ENCODE data around the gene WFIKKN1. TPM values are rescaled to one million over a fixed set of nuclear protein-coding genes. Genes with fewer than 3 reads are reported as not detected.

WFIKKN1 gene
- polyA plus RNA-seq, 3 donors: 0.76 TPM; not detected in 2

DNA sequence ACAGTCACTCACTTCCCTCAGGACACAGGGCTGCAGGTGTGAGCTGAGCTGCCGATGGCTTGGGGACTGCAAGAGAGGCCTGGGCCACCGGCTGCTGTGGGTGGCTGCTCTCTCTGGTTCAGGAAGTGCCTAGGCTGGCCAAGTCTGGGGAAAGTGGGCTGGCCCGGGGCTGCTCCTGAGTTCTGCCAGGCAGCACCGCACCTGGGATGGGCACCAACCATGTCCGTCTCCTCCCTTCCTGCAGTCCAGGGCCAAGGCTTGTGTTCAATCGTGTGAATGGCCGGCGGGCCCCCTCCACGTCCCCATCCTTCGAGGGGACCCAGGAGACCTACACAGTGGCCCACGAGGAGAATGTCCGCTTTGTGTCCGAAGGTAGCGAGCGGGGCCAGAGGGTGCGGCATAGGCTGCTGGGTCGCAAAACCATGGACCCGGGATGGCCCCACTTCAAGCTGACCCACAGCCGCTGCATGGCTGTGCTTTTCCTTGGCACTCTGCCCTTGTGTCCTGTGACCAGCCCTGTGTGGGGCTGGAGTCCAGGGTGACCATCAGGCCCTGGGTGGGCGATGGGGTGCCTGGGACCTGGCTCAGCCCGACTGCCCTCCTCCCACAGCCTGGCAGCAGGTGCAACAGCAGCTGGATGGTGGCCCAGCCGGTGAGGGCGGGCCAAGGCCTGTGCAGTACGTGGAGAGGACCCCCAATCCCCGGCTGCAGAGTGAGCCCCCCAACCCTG is 16.6 kb downstream of the WFIKKN1 start:
- H3K36me3 ChIP-seq (replicated peaks in 1 of 2; ENCODE audit: control insufficient read depth in 1 of 2, insufficient read depth in 2 of 2, low read length in 2 of 2): no peaks in the 10 kb centered on the region
- no peaks in the 10 kb centered on the region for H3K9me3 ChIP-seq (replicated peaks in 1 of 2; ENCODE audit: control insufficient read depth in 1 of 2, insufficient read depth in 1 of 2, low read length in 2 of 2)
- H3K27me3 ChIP-seq (ENCODE audit: control insufficient read depth in 2 of 2, insufficient read depth in 2 of 2, low read length in 2 of 2): no peaks in the 10 kb centered on the region
- peaks cover 24% of the 10 kb centered on the region for H3K79me2 ChIP-seq (ENCODE audit: insufficient read depth, low read length)
- 93% methylated on average over 20 of the region's 25 CpGs for WGBS (ENCODE audit: insufficient coverage)
- peaks cover 5 to 15% of the 10 kb centered on the region in 2 donors for H3K36me3 Mint-ChIP-seq
- peaks cover 33 to 55% of the 10 kb centered on the region in 2 donors for H3K4me1 ChIP-seq (ENCODE audit: control insufficient read depth in 1 of 2, insufficient read depth in 2 of 2, low read length in 2 of 2)
- DNase-seq: no peak
- peaks cover 49% of the 10 kb centered on the region for H4K20me1 ChIP-seq (ENCODE audit: insufficient read depth, low read length)
- H3K9me3 Mint-ChIP-seq: peaks cover 0 to 2% (median 0%) of the 10 kb centered on the region in 7 donors
- H3K27ac Mint-ChIP-seq: no peak overlapping the region
- TF ChIP-seq, protein P1, sequence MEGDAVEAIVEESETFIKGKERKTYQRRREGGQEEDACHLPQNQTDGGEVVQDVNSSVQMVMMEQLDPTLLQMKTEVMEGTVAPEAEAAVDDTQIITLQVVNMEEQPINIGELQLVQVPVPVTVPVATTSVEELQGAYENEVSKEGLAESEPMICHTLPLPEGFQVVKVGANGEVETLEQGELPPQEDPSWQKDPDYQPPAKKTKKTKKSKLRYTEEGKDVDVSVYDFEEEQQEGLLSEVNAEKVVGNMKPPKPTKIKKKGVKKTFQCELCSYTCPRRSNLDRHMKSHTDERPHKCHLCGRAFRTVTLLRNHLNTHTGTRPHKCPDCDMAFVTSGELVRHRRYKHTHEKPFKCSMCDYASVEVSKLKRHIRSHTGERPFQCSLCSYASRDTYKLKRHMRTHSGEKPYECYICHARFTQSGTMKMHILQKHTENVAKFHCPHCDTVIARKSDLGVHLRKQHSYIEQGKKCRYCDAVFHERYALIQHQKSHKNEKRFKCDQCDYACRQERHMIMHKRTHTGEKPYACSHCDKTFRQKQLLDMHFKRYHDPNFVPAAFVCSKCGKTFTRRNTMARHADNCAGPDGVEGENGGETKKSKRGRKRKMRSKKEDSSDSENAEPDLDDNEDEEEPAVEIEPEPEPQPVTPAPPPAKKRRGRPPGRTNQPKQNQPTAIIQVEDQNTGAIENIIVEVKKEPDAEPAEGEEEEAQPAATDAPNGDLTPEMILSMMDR (IDR thresholded peaks at IDR 0.05): no peak
- no peak overlapping the region for H3K4me3 Mint-ChIP-seq
- peaks cover 0 to 3% (median 0%) of the 10 kb centered on the region in 3 donors for H3K27me3 Mint-ChIP-seq (ENCODE audit: low read depth in 3 of 3)
- peak overlapping the region; percentile 85 for H3K4me2 ChIP-seq (replicated peaks; ENCODE audit: extremely low read depth, low read length, poor library complexity, severe bottlenecking)
- peaks cover 47% of the 10 kb centered on the region for H3K4me1 Mint-ChIP-seq
- no peak overlapping the region for H3K4me3 ChIP-seq (replicated peaks in 1 of 3; ENCODE audit: low read depth in 2 of 3, low read length in 3 of 3)
- H3K9ac ChIP-seq (ENCODE audit: insufficient read depth, low read length, poor library complexity, severe bottlenecking): no peak overlapping the region
- no peak overlapping the region for H3K27ac ChIP-seq (ENCODE audit: low read depth in 1 of 2, low read length in 2 of 2)
- H2AFZ ChIP-seq (ENCODE audit: insufficient read depth, low read depth, low read length, poor library complexity, severe bottlenecking): no peak overlapping the region
- intact Hi-C loops (cut with micrococcal nuclease): no loop called here

DNA sequence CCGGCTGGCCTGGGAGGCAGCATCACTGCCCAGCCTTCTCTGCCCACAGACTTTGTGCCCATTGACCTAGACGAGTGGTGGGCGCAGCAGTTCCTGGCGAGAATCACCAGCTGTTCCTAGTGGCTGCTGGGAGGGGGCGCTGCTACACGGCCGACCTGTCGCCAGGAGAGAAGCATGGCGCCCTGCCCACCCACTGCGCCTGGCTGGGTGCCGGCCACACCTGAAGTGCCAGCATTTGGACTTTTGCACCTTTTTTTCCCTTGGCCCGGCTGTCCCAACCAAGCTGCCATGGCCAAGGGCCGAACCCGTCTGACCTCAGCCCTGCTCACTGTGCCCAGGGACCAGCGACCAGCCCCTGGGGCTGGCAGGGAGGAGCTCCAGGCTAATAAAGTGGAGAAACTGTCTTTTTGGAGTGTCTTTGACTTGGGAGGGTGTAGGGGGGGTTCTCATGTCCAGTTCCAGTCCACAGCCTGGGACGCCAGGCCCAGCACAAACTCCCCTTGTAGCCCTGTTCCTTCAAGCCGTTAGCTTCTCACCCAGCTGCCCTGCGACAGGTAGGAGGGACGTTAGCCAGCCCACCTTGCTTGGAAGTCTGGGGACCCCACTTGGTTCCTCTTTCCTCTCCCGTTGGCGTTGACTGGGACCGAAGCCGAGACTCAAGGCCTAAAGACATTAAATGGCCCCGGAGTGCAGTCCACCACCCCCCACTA is 17.4 kb downstream of the WFIKKN1 start:
- H3K27ac ChIP-seq (ENCODE audit: low read depth in 1 of 2, low read length in 2 of 2): peak overlapping the region; percentile 82 to 90
- H2AFZ ChIP-seq (ENCODE audit: insufficient read depth, low read depth, low read length, poor library complexity, severe bottlenecking): peak overlapping the region; percentile 94
- TF ChIP-seq, protein P1 (IDR thresholded peaks at IDR 0.05): peak; percentile 49
- H3K9ac ChIP-seq (ENCODE audit: insufficient read depth, low read length, poor library complexity, severe bottlenecking): peak overlapping the region; percentile 85
- Mint-ChIP-seq H3K9me3 (peaks cover 0 to 2% (median 0%) of the 10 kb centered on the region in 7 donors), H3K4me1 (peaks cover 39% of the 10 kb centered on the region), H3K36me3 (peaks cover 5 to 15% of the 10 kb centered on the region in 2 donors), H3K27me3 (ENCODE audit: low read depth in 3 of 3) (peaks cover 0 to 3% (median 0%) of the 10 kb centered on the region in 3 donors), H3K4me3 (peak overlapping the region; percentile 73 to 85), H3K27ac (peak overlapping the region; percentile 72 to 91 (median 87))
- peak overlapping the region; percentile 36 to 79 (median 67) for H3K4me3 ChIP-seq (replicated peaks in 1 of 3; ENCODE audit: low read depth in 2 of 3, low read length in 3 of 3)
- H4K20me1 ChIP-seq (ENCODE audit: insufficient read depth, low read length): peaks cover 43% of the 10 kb centered on the region
- intact Hi-C loops (cut with micrococcal nuclease): no loop called here
- H3K79me2 ChIP-seq (ENCODE audit: insufficient read depth, low read length): peaks cover 17% of the 10 kb centered on the region
- H3K9me3 ChIP-seq (replicated peaks in 1 of 2; ENCODE audit: control insufficient read depth in 1 of 2, insufficient read depth in 1 of 2, low read length in 2 of 2): no peaks in the 10 kb centered on the region
- no peaks in the 10 kb centered on the region for H3K36me3 ChIP-seq (replicated peaks in 1 of 2; ENCODE audit: control insufficient read depth in 1 of 2, insufficient read depth in 2 of 2, low read length in 2 of 2)
- peak overlapping the region; percentile 85 for H3K4me2 ChIP-seq (replicated peaks; ENCODE audit: extremely low read depth, low read length, poor library complexity, severe bottlenecking)
- DNase-seq: peak in 2 of 3 donors; percentile 17 to 40
- H3K4me1 ChIP-seq (ENCODE audit: control insufficient read depth in 1 of 2, insufficient read depth in 2 of 2, low read length in 2 of 2): peaks cover 24 to 46% of the 10 kb centered on the region in 2 donors
- no peaks in the 10 kb centered on the region for H3K27me3 ChIP-seq (ENCODE audit: control insufficient read depth in 2 of 2, insufficient read depth in 2 of 2, low read length in 2 of 2)
- WGBS (ENCODE audit: insufficient coverage): 46% methylated on average over 19 of the region's 24 CpGs
